ENCODE data around the gene ATP1A4. TPM values are rescaled to one million over a fixed set of nuclear protein-coding genes. Genes with fewer than 3 reads are reported as not detected.

ATP1A4 gene
- polyA plus RNA-seq, 4 donors, result 0.12 to 0.24 TPM; not detected in 2

- 74 to 90% (median 75%) methylated on average over 1 of the region's 1 CpG for WGBS, 3 donors
- H3K27me3 ChIP-seq (ENCODE audit: control insufficient read depth in 3 of 3, insufficient read depth in 3 of 3, low read length in 3 of 3), result peaks cover 0 to 2% (median 0%) of the 10 kb centered on the region in 3 donors
- H3K36me3 ChIP-seq (ENCODE audit: control insufficient read depth in 3 of 3, insufficient read depth in 2 of 3, low read depth in 1 of 3, low read length in 3 of 3), result no peaks in the 10 kb centered on the region
- H3K4me1 ChIP-seq (ENCODE audit: control insufficient read depth in 3 of 3, insufficient read depth in 2 of 3, low read depth in 1 of 3, low read length in 2 of 3), result no peaks in the 10 kb centered on the region
- no peak overlapping the region for H3K4me3 ChIP-seq (ENCODE audit: low read depth in 1 of 3, low read length in 3 of 3)
- no peak for FAIRE-seq
- no peak for DNase-seq
- no peaks in the 10 kb centered on the region for H3K9me3 ChIP-seq (ENCODE audit: control insufficient read depth in 2 of 2, insufficient read depth in 1 of 2, low read depth in 1 of 2, low read length in 1 of 2)
- H3K27ac ChIP-seq (ENCODE audit: low read depth in 1 of 3, low read length in 2 of 3), result no peak overlapping the region
Observed at GRCh38 chr1:160177667-160178066, 26.3 kb downstream of the ATP1A4 start.

GRCh38 chr1:160178731-160179130, 27.3 kb downstream of the ATP1A4 start:
- Histone ChIP-seq H3K9me3 (ENCODE audit: control insufficient read depth in 2 of 2, insufficient read depth in 1 of 2, low read depth in 1 of 2, low read length in 1 of 2) (no peaks in the 10 kb centered on the region), H3K4me1 (ENCODE audit: control insufficient read depth in 3 of 3, insufficient read depth in 2 of 3, low read depth in 1 of 3, low read length in 2 of 3) (no peaks in the 10 kb centered on the region), H3K36me3 (ENCODE audit: control insufficient read depth in 3 of 3, insufficient read depth in 2 of 3, low read depth in 1 of 3, low read length in 3 of 3) (no peaks in the 10 kb centered on the region), H3K27me3 (ENCODE audit: control insufficient read depth in 3 of 3, insufficient read depth in 3 of 3, low read length in 3 of 3) (no peaks in the 10 kb centered on the region), H3K4me3 (ENCODE audit: low read depth in 1 of 3, low read length in 3 of 3) (no peak overlapping the region), H3K27ac (ENCODE audit: low read depth in 1 of 3, low read length in 2 of 3) (no peak overlapping the region)
- DNase-seq (no peak), FAIRE-seq (no peak)
- 83 to 96% (median 84%) methylated on average over 2 of the region's 2 CpGs for WGBS, 3 donors

- Histone ChIP-seq H3K36me3 (ENCODE audit: control insufficient read depth in 3 of 3, insufficient read depth in 2 of 3, low read depth in 1 of 3, low read length in 3 of 3) (no peaks in the 10 kb centered on the region), H3K9me3 (ENCODE audit: control insufficient read depth in 2 of 2, insufficient read depth in 1 of 2, low read depth in 1 of 2, low read length in 1 of 2) (no peaks in the 10 kb centered on the region), H3K4me1 (ENCODE audit: control insufficient read depth in 3 of 3, insufficient read depth in 2 of 3, low read depth in 1 of 3, low read length in 2 of 3) (no peaks in the 10 kb centered on the region), H3K27me3 (ENCODE audit: control insufficient read depth in 3 of 3, insufficient read depth in 3 of 3, low read length in 3 of 3) (no peaks in the 10 kb centered on the region), H3K4me3 (ENCODE audit: low read depth in 1 of 3, low read length in 3 of 3) (no peak overlapping the region), H3K27ac (ENCODE audit: low read depth in 1 of 3, low read length in 2 of 3) (no peak overlapping the region)
- DNase-seq (no peak), FAIRE-seq (no peak)
- 56 to 81% (median 72%) methylated on average over 4 of the region's 4 CpGs for WGBS, 3 donors
Observed at GRCh38 chr1:160179336-160179735, 27.9 kb downstream of the ATP1A4 start.

DNA sequence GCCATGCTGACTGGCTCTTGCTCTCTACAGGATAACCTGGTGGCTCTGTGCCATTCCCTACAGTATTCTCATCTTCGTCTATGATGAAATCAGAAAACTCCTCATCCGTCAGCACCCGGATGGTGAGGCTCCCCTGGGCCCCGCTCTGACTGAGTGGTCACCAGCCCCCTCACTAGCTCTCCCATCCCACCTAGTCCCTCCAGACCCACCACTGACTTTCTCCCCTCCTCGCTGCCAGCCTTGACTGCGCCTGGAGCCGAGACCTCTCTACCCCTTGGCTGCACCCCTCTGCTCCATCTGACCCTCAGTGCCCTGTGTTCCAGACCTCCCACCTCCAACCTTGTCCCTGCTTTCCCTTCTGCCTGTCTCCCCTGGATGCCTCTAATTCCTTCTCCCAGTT, 34.8 kb downstream of the ATP1A4 start:
- WGBS, 3 donors, result 84 to 90% (median 87%) methylated on average over 7 of the region's 7 CpGs

GRCh38 chr1:160186729-160187128, 35.3 kb downstream of the ATP1A4 start:
- H3K36me3 ChIP-seq (ENCODE audit: control insufficient read depth in 3 of 3, insufficient read depth in 2 of 3, low read depth in 1 of 3, low read length in 3 of 3), result no peaks in the 10 kb centered on the region
- no peaks in the 10 kb centered on the region for H3K9me3 ChIP-seq (ENCODE audit: control insufficient read depth in 2 of 2, insufficient read depth in 1 of 2, low read depth in 1 of 2, low read length in 1 of 2)
- H3K27ac ChIP-seq (ENCODE audit: low read depth in 1 of 3, low read length in 2 of 3), result no peak overlapping the region
- H3K4me1 ChIP-seq (ENCODE audit: control insufficient read depth in 3 of 3, insufficient read depth in 2 of 3, low read depth in 1 of 3, low read length in 2 of 3), result peaks cover 0 to 3% (median 0%) of the 10 kb centered on the region in 3 donors
- H3K4me3 ChIP-seq (ENCODE audit: low read depth in 1 of 3, low read length in 3 of 3), result no peak overlapping the region
- DNase-seq (no peak), FAIRE-seq (no peak)
- H3K27me3 ChIP-seq (ENCODE audit: control insufficient read depth in 3 of 3, insufficient read depth in 3 of 3, low read length in 3 of 3), result no peaks in the 10 kb centered on the region
- 72 to 81% (median 78%) methylated on average over 2 of the region's 2 CpGs for WGBS, 3 donors

More for the DNA sequence above, 34.8 kb downstream of the ATP1A4 start:
- H3K36me3 ChIP-seq (ENCODE audit: control insufficient read depth in 3 of 3, insufficient read depth in 2 of 3, low read depth in 1 of 3, low read length in 3 of 3), result no peaks in the 10 kb centered on the region
- no peak overlapping the region for H3K27ac ChIP-seq (ENCODE audit: low read depth in 1 of 3, low read length in 2 of 3)
- DNase-seq (no peak), FAIRE-seq (no peak)
- no peak overlapping the region for H3K4me3 ChIP-seq (ENCODE audit: low read depth in 1 of 3, low read length in 3 of 3)
- H3K9me3 ChIP-seq (ENCODE audit: control insufficient read depth in 2 of 2, insufficient read depth in 1 of 2, low read depth in 1 of 2, low read length in 1 of 2), result no peaks in the 10 kb centered on the region
- H3K4me1 ChIP-seq (ENCODE audit: control insufficient read depth in 3 of 3, insufficient read depth in 2 of 3, low read depth in 1 of 3, low read length in 2 of 3), result peaks cover 0 to 3% (median 0%) of the 10 kb centered on the region in 3 donors
- no peaks in the 10 kb centered on the region for H3K27me3 ChIP-seq (ENCODE audit: control insufficient read depth in 3 of 3, insufficient read depth in 3 of 3, low read length in 3 of 3)

DNA sequence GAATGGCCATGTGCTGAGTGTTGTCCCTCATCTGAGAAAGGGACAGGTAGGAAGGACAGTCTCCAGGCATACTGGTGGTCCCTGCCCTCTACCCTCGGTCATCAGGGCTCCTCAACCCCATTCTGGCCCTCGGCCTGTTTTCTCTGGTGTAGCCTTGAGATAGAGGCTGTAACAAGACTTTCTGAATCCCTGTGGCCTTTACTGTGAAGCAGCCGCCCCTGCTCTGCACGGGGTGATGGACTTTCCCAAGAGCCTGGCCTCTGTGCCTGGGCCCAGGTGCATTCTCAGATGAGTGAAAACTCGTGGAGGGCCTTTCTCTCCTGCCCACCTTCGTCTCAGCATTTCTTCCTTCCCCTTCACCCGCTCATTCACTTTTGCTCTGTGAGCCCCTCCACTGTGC, 36.0 kb downstream of the ATP1A4 start:
- 61 to 80% (median 67%) methylated on average over 7 of the region's 7 CpGs for WGBS, 3 donors
- FAIRE-seq, result no peak

GRCh38 chr1:160188341-160188740, 36.9 kb downstream of the ATP1A4 start:
- no peak for FAIRE-seq
- Histone ChIP-seq H3K27me3 (ENCODE audit: control insufficient read depth in 3 of 3, insufficient read depth in 3 of 3, low read length in 3 of 3) (no peaks in the 10 kb centered on the region), H3K4me3 (ENCODE audit: low read depth in 1 of 3, low read length in 3 of 3) (no peak overlapping the region), H3K36me3 (ENCODE audit: control insufficient read depth in 3 of 3, insufficient read depth in 2 of 3, low read depth in 1 of 3, low read length in 3 of 3) (no peaks in the 10 kb centered on the region), H3K27ac (ENCODE audit: low read depth in 1 of 3, low read length in 2 of 3) (no peak overlapping the region), H3K4me1 (ENCODE audit: control insufficient read depth in 3 of 3, insufficient read depth in 2 of 3, low read depth in 1 of 3, low read length in 2 of 3) (peaks cover 0 to 12% (median 0%) of the 10 kb centered on the region in 3 donors), H3K9me3 (ENCODE audit: control insufficient read depth in 2 of 2, insufficient read depth in 1 of 2, low read depth in 1 of 2, low read length in 1 of 2) (no peaks in the 10 kb centered on the region)
- DNase-seq, result no peak
- WGBS, 3 donors, result 82 to 87% (median 85%) methylated on average over 7 of the region's 7 CpGs

More for the DNA sequence above, 36.0 kb downstream of the ATP1A4 start:
- Histone ChIP-seq H3K4me1 (ENCODE audit: control insufficient read depth in 3 of 3, insufficient read depth in 2 of 3, low read depth in 1 of 3, low read length in 2 of 3) (peaks cover 0 to 3% (median 0%) of the 10 kb centered on the region in 3 donors), H3K36me3 (ENCODE audit: control insufficient read depth in 3 of 3, insufficient read depth in 2 of 3, low read depth in 1 of 3, low read length in 3 of 3) (no peaks in the 10 kb centered on the region), H3K27ac (ENCODE audit: low read depth in 1 of 3, low read length in 2 of 3) (no peak overlapping the region), H3K9me3 (ENCODE audit: control insufficient read depth in 2 of 2, insufficient read depth in 1 of 2, low read depth in 1 of 2, low read length in 1 of 2) (no peaks in the 10 kb centered on the region), H3K4me3 (ENCODE audit: low read depth in 1 of 3, low read length in 3 of 3) (no peak overlapping the region), H3K27me3 (ENCODE audit: control insufficient read depth in 3 of 3, insufficient read depth in 3 of 3, low read length in 3 of 3) (no peaks in the 10 kb centered on the region)
- DNase-seq, result no peak

GRCh38 chr1:160189649-160190625, 38.5 kb downstream of the ATP1A4 start, which contains the start of gene CASQ1:
TSS of gene CASQ1 (plus strand) at chr1:160190575. CDS start at chr1:160190752, 177 bp downstream.
- H3K27ac ChIP-seq (ENCODE audit: low read depth in 1 of 3, low read length in 2 of 3), result no peak within 1 kb of the TSS
- no peak for FAIRE-seq
- H3K36me3 ChIP-seq (ENCODE audit: control insufficient read depth in 3 of 3, insufficient read depth in 2 of 3, low read depth in 1 of 3, low read length in 3 of 3), result no peaks in the 10 kb centered on the region
- 54 to 69% (median 68%) methylated on average over 14 to 15 of the region's 15 CpGs for WGBS, 3 donors
- H3K27me3 ChIP-seq (ENCODE audit: control insufficient read depth in 3 of 3, insufficient read depth in 3 of 3, low read length in 3 of 3), result no peaks in the 10 kb centered on the region
- no peaks in the 10 kb centered on the region for H3K9me3 ChIP-seq (ENCODE audit: control insufficient read depth in 2 of 2, insufficient read depth in 1 of 2, low read depth in 1 of 2, low read length in 1 of 2)
- no peak within 1 kb of the TSS for H3K4me3 ChIP-seq (ENCODE audit: low read depth in 1 of 3, low read length in 3 of 3)
- H3K4me1 ChIP-seq (ENCODE audit: control insufficient read depth in 3 of 3, insufficient read depth in 2 of 3, low read depth in 1 of 3, low read length in 2 of 3), result peaks cover 0 to 18% (median 0%) of the 10 kb centered on the region in 3 donors
- DNase-seq, result peak in 1 of 2 donors; percentile 15

All from small intestine (tissue), 7 donors.